HG02938 (cell line): ENCODE data around the gene ADH4.
"Not testable (repeated sequence)": the region's sequence is repeated elsewhere in the genome, so short reads cannot be mapped to it uniquely, and the experiment has no call there.

ENCODE experiments used
- ATAC-seq: cut with Tn5 transposase; IDR thresholded peaks from one replicate; pipeline ENCODE4 v1.9.1; 2021; ENCODE audit warnings: mild to moderate bottlenecking, moderate library complexity; ENCODE audit not compliant: unreplicated experiment

ADH4 gene

DNA sequence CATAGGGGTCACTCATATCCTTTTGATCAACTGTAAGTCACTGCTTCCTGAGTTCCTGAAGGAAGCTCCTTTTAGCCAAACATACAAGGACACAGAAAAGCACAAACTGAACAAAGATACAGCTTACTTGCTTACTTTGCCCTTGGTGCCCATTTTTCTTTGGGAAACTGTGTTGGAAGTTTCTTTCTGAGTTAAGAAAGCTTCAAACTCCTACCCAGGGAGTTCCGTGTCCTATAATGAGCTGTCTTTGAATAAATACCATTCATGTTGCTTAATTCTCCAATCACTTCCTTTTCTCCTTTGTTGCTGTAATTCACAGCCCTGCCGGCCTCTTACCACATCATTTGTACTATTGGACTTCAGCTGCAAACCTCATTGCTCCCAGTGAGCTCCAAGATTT lies at the start of gene ADH4:
Gene ADH4, minus strand, starts transcription at position 228 of the 400 bp plus-strand sequence. Its CDS starts 75 bp downstream, at position 153.
- ATAC-seq = no peak

DNA sequence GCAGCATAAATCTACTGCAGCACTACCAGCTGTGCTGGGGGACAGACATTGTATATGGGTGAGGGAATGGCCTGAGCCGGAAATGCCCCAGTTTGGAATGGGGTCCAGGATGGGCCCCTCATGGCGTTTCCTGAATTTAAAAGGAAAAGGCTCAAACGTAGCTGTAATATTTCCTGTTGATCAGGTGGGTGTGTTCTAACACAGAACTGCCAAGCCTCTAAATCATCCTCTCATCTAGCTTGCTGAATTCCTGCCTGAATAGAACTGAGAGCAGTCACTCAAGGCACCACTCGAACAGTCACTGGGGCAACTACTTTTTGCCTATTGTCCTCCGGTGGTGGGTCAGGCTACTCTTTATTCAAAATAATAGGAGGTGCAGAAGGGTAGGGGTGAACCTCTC lies 46.2 kb upstream of the ADH4 start:
- ATAC-seq = no peak

DNA sequence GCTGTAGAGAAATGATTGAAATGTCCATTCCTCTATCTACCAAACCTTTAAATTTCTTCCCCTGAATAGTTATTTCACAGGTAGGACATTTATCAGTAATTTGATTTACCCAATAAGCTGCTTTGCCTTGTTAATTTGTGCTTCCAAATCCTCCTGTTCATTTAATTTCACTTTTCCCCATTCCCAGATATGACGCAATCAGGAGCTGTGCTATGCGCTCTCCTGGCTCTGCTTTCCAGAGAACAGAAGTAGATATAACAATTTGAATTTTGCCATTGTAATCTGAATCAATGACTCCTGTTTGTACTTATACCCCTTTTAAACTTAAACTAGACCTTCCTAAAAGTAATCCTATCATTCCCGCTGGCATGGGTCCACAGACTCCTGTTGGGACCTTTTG lies 45.8 kb upstream of the ADH4 start:
- ATAC-seq = not testable (repeated sequence)

GRCh38 chr4:99186029-99186428 lies 41.9 kb upstream of the ADH4 start:
- ATAC-seq = no peak

DNA sequence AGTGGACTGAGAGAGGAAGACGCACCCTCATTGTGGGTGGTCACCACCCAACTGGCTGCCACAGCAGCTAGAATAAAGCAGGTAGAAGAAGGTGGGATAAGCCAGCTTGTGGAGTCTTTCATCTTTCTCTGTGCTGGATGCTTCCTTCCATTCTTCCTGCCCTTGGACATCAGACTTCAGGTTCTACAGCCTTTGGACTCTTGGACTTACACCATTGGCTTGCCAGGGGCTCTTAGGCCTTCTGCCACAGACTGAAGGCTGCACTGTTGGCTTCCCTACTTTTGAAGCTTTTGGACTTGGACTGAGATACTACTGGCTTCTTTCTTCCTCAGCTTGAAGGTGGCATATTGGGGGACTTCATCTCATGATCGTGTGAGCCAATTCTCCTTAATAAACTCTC lies 41.5 kb upstream of the ADH4 start:
- ATAC-seq = no peak

GRCh38 chr4:99180382-99181070 lies 36.4 kb upstream of the ADH4 start:
- ATAC-seq = no peak

GRCh38 chr4:99179626-99180025 lies 35.5 kb upstream of the ADH4 start:
- no peak for ATAC-seq

DNA sequence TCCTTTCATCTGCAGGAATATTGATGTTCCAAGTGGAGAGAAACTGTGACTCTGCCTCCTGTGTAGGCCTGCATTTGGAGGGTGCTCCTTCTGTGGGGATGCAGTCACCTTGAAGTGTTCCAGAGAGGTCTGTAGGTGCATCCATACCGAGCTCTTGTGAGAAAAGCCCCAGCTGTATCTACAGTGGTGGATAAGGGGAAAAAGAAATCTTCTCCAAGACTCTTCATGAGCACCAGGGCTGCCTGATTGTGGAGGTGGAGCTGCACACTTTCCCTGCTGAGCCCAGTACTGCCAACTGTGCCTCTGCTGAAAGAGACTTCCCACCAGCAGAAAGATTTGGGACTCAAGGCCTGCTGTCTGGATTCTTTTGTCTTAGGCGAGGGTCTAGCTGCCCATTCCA lies 35.1 kb upstream of the ADH4 start:
- no peak for ATAC-seq

DNA sequence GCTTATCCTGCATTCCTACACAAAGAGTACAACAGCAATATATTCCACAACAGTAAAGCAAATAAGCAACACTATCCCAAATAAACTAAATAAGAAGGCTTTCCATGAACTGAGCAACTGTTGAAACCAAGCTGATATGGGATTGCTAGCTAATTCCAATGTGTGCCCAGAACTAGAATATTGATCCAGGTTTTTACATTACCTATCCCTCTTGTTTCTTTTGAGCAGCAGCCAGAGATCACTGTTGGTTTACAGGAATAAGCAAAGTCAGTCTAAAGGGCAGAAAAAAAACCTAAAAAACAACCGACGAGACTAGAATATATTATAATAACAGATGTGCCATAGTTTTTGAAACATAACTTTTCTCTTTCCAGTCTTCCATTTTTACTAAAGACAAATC lies 22.4 kb upstream of the ADH4 start:
- ATAC-seq = no peak

- ATAC-seq = no peak
Observed at GRCh38 chr4:99165978-99166377, 21.9 kb upstream of the ADH4 start.

GRCh38 chr4:99161373-99162099 lies 17.4 kb upstream of the ADH4 start:
- ATAC-seq = no peak

GRCh38 chr4:99159699-99160098 lies 15.6 kb upstream of the ADH4 start:
- ATAC-seq = no peak

GRCh38 chr4:99157478-99157935 lies 13.4 kb upstream of the ADH4 start:
- ATAC-seq = no peak

DNA sequence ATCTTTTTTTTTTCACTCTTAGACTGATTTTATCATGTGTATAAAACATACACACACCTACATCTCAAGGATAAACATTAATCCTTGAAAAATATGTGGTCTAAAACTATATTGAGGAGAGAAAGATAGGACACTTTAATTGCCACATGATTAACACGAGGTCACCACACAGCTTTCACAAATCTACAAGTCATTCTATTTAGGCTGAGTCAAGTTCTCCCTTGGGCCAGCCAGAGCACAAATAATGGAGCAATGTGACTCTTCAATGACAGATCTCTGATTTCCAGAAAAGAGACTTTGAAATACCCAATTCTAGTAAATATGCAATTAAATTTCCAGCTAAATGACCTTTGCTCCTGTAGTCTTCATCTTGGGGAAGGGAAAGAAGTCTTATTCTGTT lies 12.9 kb upstream of the ADH4 start:
- ATAC-seq = no peak

DNA sequence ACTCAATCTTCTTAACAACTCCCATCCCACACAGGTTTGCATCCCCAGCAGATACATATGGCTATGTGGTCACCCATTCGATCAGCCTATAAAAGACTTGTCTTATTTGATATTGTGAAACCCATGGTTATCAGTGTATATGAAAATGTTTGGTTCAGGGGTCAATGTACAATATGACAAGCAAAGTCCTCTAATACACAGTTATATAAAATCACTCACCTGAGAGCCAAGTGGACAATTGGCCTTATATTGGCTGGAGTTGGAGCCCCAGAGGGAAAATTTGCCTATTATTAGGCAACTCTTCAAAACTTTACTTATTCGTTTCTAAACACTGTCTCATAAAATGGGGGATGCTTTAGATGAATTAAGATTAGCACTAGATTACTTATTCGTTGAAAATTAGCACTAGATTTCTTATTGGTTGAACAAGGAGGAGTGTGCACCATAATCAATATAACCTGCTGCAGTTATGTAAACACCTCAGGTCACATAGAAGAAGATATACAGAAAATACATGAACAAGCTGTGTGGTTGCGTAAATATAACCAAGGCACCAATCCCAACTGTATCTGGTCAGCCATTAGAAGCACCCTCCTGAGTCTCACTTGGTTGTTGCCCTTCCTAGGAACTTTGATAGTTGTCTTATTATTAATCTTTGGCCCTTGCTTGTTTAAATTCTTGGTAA lies 10.7 kb upstream of the ADH4 start:
- ATAC-seq = no peak

DNA sequence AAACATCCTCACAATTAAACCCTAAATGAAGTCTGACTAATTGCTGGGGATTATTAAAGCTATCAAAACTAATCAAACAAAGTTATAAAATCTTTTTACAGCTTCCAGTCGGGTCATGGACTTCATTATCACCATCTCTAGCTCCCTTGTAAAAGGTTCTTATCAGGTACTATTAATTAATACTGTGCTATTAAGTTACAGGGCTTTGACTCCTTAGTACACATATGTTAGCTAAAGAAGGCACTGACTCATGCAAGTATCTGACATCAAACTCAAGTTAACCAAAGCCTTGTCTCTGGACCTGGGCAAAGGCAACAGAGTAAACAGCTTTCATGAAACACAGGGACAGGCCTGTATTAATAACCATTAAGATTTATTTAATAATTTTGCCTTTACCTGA lies 7.9 kb upstream of the ADH4 start:
- ATAC-seq = no peak

DNA sequence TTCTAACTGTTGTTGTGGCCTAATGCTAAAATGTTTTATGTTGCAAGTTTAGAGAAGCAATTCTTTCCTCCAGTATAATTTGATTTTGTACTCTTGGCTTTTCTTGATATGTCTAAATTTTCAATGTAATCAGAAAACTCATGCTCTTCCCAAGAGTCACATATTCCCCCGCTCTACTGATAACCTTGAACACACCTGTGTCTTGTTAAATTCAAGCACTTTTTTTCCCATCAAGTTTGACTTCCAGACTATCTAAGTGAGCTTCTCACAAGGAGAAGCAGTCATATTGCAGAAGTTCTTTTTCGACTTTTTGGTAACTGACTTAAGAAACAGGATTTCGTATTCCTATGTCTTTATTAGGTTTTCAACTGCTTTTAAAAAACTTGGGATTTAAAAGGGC lies 7.4 kb upstream of the ADH4 start:
- no peak for ATAC-seq

DNA sequence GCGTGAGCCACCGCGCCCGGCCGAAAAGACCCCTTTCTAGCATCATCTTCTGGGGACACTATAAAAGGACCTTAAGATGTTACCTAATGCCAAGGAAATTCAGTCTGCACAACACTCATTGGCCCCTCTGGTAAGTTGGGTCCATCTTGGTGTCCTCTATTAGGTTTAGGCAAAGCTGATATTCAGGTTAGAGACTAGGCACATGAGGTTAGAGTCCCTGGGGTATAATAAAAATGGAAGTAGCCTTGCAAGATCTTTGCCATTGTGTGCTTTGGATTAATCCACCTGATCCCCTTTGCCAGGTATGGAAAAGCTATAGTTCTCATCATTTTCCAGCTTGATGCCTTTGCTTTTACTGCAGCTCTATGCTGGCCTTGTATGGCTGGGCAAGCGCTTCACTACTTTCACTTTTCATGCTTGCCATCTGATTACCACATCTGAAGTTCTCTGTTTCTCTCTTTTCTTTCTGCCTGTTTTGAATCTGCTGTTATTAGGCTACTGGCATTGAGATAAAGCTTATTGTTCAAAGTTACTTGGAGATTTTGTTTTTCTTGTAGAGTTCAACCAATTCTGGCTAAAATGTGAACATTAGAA lies 5.4 kb upstream of the ADH4 start:
- ATAC-seq = no peak

DNA sequence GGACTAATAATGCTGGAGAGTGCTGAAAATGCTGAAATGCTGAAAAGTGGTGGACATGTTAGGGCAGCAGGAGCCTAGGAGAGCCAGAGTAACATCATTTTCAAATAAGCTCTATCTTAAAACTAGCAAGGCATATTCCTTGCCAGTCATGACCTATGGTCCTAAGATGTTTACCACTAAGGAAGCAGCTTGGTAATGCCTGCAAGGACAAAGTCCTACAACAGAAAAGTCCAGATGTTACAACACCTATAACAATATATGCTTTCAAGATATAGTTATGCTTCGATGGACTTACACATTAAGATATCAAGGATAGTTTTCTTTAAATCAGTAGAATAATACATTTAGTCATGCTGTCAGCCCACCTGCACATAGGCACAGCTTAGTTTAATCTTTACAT lies 4.5 kb upstream of the ADH4 start:
- no peak for ATAC-seq

DNA sequence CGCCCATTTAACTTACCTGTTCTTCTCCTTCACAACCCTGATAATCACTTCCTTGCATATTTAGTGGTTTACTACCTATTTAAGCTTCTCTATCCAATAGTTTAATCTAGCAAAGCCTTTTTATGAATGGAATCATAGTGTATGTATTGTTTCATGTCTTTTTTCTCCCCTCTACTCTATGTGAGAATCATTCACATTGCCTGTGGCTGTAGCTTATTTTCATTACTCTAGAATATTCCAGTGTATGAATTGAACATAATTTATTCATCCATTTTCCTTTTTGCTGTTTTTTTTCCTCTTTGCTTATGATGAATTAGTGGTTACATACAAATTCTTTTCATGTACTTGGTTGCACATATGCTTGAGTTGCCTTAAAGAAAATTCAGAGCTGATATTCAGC lies 490 bp upstream of the ADH4 start:
- no peak for ATAC-seq

GRCh38 chr4:99136329-99136728 lies 7.8 kb downstream of the ADH4 start:
- ATAC-seq = no peak
